Activated CD8-positive, alpha-beta memory T cell treated with anti-CD3 and anti-CD28 coated beads for 48 hours (primary cell): ENCODE data around the gene NCAPG2.
"Not testable (repeated sequence)": the region's sequence is repeated elsewhere in the genome, so short reads cannot be mapped to it uniquely, and the experiment has no call there.

Experiments
- DNase-seq, 3 experiments: peaks; one replicate each; pipeline ENCODE4 v3.0.0-alpha.2; 2020; ENCODE audit warnings: low read depth in 2 of 3, low spot score in 2 of 3

Gene NCAPG2

GRCh38 chr7:158706710-158707590 is 2.3 kb upstream of the NCAPG2 start:
- no peak for DNase-seq

DNA sequence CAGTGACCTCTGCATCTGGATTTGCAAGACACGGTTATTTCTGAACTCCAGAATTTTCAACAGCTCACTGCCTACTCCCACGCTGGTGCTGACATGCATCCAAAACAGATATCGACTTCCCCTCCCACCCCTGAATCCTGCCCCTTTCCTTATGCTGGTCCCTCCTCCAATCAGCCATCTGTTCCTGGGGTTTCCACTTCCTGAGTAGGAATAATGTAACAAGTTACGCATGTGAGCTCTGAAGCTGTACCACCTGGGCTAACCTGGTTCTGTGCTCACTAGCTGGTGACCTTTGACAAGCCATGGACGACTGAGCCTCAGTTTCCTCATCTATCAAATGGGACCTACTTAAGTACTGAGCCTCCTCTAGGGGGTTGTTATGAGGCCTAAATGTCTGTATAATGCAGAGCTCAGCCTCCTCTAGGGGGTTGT is 1.7 kb upstream of the NCAPG2 start:
- DNase-seq: no peak

GRCh38 chr7:158705234-158705850 is 738 bp upstream of the NCAPG2 start:
- DNase-seq: no peak

- not testable (repeated sequence) for DNase-seq
Observed at GRCh38 chr7:158703679-158704523, 703 bp downstream of the NCAPG2 start.

DNA sequence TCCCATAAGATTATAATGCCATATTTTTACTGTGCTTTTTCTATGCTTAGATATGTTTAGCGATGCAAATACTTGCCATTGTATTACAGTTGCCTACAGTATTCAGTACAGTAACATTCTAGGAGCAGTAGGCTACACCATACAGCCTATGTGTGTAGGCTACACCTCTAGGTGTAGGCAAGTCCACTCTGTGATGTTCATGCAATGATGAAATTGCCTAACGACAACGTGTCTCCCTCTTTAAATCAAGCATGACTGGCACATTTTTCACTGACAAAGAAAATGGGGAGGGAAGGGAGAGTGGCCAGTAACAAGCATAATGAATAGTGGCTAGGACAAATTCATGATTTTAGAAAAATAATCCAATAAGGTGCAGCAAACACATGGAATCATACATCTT is 1.7 kb downstream of the NCAPG2 start:
- DNase-seq: no peak

- DNase-seq: no peak
Observed at GRCh38 chr7:158702196-158702595, 2.4 kb downstream of the NCAPG2 start.

GRCh38 chr7:158700008-158700407 is 4.6 kb downstream of the NCAPG2 start:
- DNase-seq: no peak

DNA sequence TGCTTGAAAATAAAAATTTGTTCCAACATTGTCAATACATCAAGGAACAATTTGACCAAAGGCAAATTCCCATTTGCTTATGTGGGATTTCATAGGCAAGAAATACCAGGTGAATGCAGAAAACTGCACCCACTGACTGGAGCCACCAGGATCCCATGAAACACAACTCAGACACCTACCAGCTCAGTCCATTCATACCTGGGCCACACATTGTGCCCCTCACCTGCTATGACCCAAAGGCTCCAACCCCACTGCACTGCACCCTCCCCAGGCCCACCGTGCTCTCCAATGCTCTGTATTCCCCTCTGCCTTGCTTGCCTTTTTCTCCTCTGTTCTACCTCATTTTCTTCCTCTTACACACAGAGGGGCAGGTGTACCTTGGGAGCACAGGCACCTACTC is 5.3 kb downstream of the NCAPG2 start:
- DNase-seq: no peak

- no peak for DNase-seq
Observed at GRCh38 chr7:158698657-158699195, 5.9 kb downstream of the NCAPG2 start.

DNA sequence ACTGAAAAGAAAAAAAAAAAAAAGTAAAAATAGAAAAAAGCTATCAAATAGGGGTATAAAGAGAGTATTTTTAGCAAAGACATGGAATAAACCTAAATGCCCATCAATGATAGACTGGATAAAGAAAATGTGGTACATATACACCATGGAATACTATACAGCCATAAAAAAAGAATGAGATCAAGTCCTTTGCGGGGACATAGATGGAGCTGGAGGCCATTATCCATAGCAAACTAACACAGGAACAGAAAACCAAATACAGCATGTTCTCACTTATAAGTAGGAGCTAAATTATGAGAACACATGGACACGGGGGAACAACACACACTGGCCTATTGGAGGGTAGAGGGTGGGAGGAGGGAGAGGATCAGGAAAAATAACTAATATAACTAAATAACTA is 7.0 kb downstream of the NCAPG2 start:
- not testable (repeated sequence) for DNase-seq

- no peak for DNase-seq
Observed at GRCh38 chr7:158695726-158696452, 8.7 kb downstream of the NCAPG2 start.

DNA sequence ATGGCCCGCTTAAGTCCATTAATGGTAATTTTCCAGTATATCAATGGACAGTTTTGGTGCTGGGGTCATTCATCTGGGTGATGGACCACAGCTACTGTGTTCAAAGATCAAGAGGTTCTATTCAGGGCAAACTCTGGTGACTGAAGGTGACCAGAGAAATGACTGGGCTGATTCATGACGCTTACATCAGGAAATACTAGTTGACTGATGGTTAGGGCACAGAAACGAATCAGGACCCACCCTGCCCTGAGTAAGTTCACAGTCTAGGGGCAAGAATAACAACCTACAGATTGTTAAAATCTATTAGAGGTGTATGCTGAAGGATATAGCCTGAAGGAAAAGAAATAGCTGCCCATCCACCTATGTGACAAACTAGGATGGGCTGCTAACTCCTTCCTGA is 9.5 kb downstream of the NCAPG2 start:
- no peak for DNase-seq

DNA sequence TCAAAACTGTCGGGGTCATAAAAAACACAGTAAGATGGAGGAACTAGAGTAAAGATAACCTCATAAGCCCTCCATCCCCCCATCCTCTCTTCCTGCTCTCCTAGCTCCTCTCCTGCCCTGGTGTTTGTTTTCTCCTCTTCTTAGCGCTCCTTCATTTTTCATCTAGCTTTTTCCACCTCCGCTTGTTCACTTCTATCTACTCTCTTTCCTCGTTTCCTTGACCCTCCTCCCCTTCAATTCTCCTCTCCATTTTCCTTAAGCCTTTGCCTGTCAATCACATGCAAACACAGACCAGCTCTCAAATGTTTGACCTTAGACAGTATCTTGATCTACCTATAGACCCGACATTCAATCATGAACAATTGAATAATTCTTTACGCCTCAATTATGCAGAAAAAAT is 10.0 kb downstream of the NCAPG2 start:
- no peak for DNase-seq

GRCh38 chr7:158689488-158689887 is 15.1 kb downstream of the NCAPG2 start:
- no peak for DNase-seq

- DNase-seq: no peak
Observed at GRCh38 chr7:158687406-158687805, 17.2 kb downstream of the NCAPG2 start.

DNA sequence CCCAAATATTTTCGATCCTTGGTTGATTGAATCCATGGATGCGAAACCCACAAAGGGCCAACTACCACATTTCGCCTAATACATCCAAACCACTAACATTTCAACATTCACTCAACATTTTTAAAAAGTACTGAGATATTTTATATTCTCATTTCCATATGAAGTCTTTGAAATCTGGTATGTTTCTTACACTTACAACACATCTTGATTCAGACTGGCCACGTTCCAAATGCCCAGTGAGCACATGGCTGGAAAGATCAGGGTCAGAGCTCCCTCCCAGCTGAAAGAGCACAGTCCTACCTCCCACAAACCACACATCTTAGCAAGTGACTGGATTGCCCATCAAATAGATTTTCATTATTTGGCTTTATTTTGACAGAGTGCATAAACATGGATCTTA is 18.9 kb downstream of the NCAPG2 start:
- DNase-seq: no peak

- no peak for DNase-seq
Observed at GRCh38 chr7:158684329-158684728, 20.3 kb downstream of the NCAPG2 start.

DNA sequence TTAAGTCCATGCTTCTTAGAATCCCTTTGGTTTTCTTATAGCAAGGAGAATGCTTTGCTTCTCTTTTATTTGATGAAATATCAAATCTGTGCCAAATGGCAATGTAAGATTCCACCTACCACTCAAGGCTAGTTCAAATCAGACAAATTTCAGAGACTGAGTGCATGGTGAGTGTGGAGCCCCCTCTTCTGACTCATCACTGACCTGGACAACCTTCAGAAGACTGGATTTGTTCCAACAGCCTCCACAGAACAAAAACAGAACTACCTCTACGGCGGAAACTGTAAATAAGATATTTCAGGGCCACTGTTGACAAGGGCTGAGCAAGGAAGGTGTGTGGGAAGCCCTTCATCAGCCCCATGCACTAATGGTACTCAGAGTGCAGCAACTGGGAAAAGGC is 21.1 kb downstream of the NCAPG2 start:
- no peak for DNase-seq

DNA sequence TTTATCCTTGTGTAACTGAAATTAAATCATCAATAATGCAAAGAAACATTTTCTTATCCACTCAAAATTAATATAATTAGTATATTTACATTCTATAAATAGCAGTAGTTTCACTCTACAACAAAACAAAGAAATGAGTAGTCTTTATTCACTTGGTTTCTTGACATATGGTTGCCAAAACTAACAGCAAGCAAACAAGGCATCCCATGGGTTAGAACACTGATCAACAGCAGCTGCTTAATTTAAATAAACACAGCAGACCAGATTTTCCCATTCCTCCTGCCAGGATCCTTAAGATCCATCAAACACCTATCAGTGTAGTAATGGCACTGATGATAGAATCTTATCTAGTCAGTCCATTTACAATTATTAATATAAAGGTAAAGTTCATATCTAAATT is 22.1 kb downstream of the NCAPG2 start:
- no peak for DNase-seq

- no peak for DNase-seq
Observed at GRCh38 chr7:158680754-158681153, 23.9 kb downstream of the NCAPG2 start.

- DNase-seq: no peak
Observed at GRCh38 chr7:158676906-158677305, 27.7 kb downstream of the NCAPG2 start.
